SJCRH30 (cell line): ENCODE measurements around the gene ART3. TPM values are rescaled to one million over a fixed set of nuclear protein-coding genes. Genes with fewer than 3 reads are reported as not detected.

Experiments
- DNase-seq, 2 experiments: peaks; one replicate each; pipeline ENCODE4 v3.0.0-alpha.2; 2015 to 2020
- H3K27ac ChIP-seq: fragments of 250-450 bp; sonication (Bioruptor Pico); 2 replicates; pipeline ENCODE4 v1.5.1; 2020; ENCODE audit warnings: mild to moderate bottlenecking, moderate library complexity
- H3K27me3 ChIP-seq: fragments of 250-450 bp; sonication (Bioruptor Pico); 2 replicates; pipeline ENCODE4 v1.5.1; 2020; ENCODE audit warnings: mild to moderate bottlenecking, moderate library complexity
- H3K36me3 ChIP-seq: fragments of 250-450 bp; sonication (Bioruptor Pico); 2 replicates; pipeline ENCODE4 v1.5.1; 2020; ENCODE audit warnings: mild to moderate bottlenecking, moderate library complexity
- H3K4me1 ChIP-seq: fragments of 250-450 bp; sonication (Bioruptor Pico); 2 replicates; pipeline ENCODE4 v1.5.1; 2020; ENCODE audit warnings: mild to moderate bottlenecking, moderate library complexity
- H3K4me3 ChIP-seq: fragments of 250-450 bp; sonication (Bioruptor Pico); 2 replicates; pipeline ENCODE4 v1.5.1; 2020; ENCODE audit warnings: mild to moderate bottlenecking, moderate library complexity
- H3K9me3 ChIP-seq: fragments of 250-450 bp; sonication (Bioruptor Pico); replicated peaks from 2 replicates; pipeline ENCODE4 v1.5.1; 2020; ENCODE audit warnings: mild to moderate bottlenecking, moderate library complexity
- total RNA-seq: library from RNA; depleted of rRNA; stranded (reverse); fragments of >200 nt; shearing (Covaris generic); gene quantifications from 2 replicates; pipeline ENCODE4 v1.2.3, GENCODE V29; 2014; rRNA removed

Gene ART3
- total RNA-seq, 1 experiment from 2014 or later, result 6.0 TPM

DNA sequence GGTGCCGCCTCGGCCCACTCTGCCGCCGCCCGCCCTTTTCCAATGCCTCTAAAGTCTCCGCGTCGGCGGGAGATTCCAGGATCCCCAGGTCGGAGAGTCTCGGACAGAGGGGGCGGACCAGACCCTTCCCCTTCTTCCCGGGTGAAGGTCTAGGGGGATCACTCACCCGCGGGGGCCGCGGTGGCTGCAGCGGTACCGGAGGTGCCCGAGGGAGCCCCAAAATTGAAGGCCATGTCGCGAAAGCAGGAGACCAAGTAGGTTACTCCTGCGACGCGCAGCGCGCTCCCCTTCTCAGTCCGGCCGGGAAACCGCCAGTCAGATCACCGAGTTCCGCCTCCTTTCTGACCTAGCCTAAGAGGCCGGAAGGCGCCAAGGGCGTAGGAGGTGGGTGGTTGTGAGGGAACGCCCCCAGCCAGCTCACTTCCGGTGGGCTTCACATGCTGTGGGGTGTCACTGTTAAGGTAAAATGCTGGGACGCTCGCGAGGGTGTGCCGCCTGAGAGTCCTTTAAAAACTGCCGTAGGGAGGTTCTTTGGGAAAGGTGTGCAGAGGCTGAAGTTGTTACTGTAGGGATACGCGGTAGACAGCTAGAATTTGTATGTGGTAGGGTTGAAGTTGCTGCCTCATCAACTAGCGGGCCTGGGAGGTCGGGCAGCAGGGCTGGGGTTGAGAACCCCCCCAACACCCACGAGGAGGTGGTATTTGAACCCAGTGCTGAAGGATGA, 73.8 kb downstream of the ART3 start, which contains the start of gene NUP54:
TSS of gene NUP54 (minus strand) at position 256 of the 724 bp plus-strand sequence. CDS start at position 233, 23 bp downstream.
- H3K4me1 ChIP-seq, result peaks cover 8% of the 10 kb centered on the region; the same call in 1 of the 2 replicates
- H3K36me3 ChIP-seq, result peaks cover 14% of the 10 kb centered on the region
- H3K27ac ChIP-seq, result peak within 1 kb of the TSS; percentile 95
- peak; percentile 97 to 98 for DNase-seq
- H3K9me3 ChIP-seq, result no peaks in the 10 kb centered on the region
- H3K4me3 ChIP-seq, result peak within 1 kb of the TSS; percentile 94
- H3K27me3 ChIP-seq, result no peaks in the 10 kb centered on the region

DNA sequence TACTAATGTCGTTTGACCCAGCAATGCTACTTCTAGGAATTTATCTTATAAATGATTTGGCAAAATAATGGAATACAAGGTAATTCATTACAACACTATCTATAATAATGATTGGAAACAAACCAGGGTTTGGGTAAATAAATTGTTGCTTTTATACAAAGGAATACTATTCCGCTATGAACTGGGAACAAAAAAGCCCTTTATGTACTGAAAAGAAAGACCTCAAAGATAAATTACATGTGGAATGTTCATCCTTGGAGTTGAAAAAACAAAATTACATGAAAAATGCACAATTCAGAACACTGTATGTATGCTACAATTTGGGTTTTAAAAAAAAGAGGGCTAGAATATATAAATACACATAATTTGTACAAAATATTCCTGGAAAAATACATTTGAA, 78.8 kb downstream of the ART3 start:
- Histone ChIP-seq H3K4me1 (peaks cover 13% of the 10 kb centered on the region), H3K36me3 (0 out of 2 replicates have a peak, but pooled peaks cover 3% of the 10 kb centered on the region), H3K4me3 (no peak overlapping the region), H3K9me3 (0 out of 2 replicates have a peak, but pooled peaks cover 4% of the 10 kb centered on the region), H3K27ac (no peak overlapping the region), H3K27me3 (no peaks in the 10 kb centered on the region)
- DNase-seq, result no peak

- no peak overlapping the region for H3K4me3 ChIP-seq
- peaks cover 11% of the 10 kb centered on the region; the same call in 1 of the 2 replicates for H3K36me3 ChIP-seq
- peak; percentile 41 to 51 for DNase-seq
- H3K27ac ChIP-seq, result no peak overlapping the region
- peaks cover 13% of the 10 kb centered on the region for H3K4me1 ChIP-seq
- 0 out of 2 replicates have a peak, but pooled peaks cover 4% of the 10 kb centered on the region for H3K9me3 ChIP-seq
- no peaks in the 10 kb centered on the region for H3K27me3 ChIP-seq
These were observed 81.5 kb downstream of the ART3 start for GRCh38 chr4:76155979-76156378.

DNA sequence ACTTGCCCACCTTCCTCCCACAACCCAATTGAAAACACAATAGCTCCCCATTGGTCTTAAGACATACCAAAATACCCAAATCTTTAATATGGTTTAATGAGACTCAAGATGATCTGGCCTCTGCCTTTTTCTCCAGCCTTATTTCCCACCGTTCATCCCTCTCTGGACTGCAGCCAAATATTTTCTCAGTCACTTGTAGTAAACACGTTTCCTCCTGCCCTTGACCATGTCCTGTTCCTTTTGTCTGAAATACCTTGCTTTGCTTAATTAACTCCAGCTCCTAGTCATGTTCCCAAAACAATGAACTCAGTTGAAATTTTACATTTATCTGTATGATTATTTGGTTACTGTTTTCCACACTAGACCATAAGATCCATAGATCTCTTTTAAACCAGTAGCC, 82.1 kb downstream of the ART3 start:
- Histone ChIP-seq H3K4me3 (no peak overlapping the region), H3K36me3 (peaks cover 11% of the 10 kb centered on the region; the same call in 1 of the 2 replicates), H3K9me3 (0 out of 2 replicates have a peak, but pooled peaks cover 4% of the 10 kb centered on the region), H3K27me3 (no peaks in the 10 kb centered on the region), H3K27ac (no peak overlapping the region), H3K4me1 (peaks cover 13% of the 10 kb centered on the region)
- DNase-seq, result peak; percentile 16 to 55

DNA sequence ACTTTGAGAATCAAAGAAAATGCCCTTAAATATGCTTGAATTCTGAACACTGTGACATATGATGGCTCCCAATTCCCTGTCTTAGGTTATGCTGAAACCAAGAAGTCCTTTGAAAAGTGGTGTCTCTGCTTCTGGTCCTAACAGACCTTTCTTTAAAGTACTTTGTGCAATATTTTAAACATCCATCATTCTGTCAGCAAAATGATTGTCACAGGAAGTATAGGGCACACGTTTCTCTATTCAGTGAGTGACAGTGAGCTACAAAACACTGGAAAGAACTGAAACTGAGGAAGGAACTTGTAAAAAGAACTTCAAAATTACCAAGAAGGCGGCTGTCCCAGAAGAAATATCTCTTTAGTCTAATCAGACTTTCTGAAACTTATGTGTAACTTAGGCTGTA, 85.8 kb downstream of the ART3 start:
- no peak for DNase-seq
- Histone ChIP-seq H3K4me3 (no peak overlapping the region), H3K27ac (no peak overlapping the region), H3K36me3 (peaks cover 16% of the 10 kb centered on the region; the same call in 1 of the 2 replicates), H3K27me3 (no peaks in the 10 kb centered on the region), H3K9me3 (no peaks in the 10 kb centered on the region), H3K4me1 (peaks cover 13% of the 10 kb centered on the region)

Other genes starting within 250 kb of the ART3 start
- not detected in 2 replicates for gene PPEF2, start 172.3 kb upstream of the ART3 start, total RNA-seq
- 11.3 and 11.8 TPM in 2 replicates for gene NAAA, start 133.7 kb upstream of the ART3 start, total RNA-seq
- 63.3 and 67.7 TPM in 2 replicates for gene SDAD1, start 83.8 kb upstream of the ART3 start, total RNA-seq
- gene CXCL9, start 67.2 kb upstream of the ART3 start, total RNA-seq, result not detected in 2 replicates
- gene CXCL10, start 51.2 kb upstream of the ART3 start, total RNA-seq, result not detected in 2 replicates
- gene CXCL11, start 38.6 kb upstream of the ART3 start, total RNA-seq, result not detected in 2 replicates
- gene NUP54, start 73.7 kb downstream of the ART3 start, total RNA-seq, result 108 and 117 TPM in 2 replicates
- 97.5 and 99.4 TPM in 2 replicates for gene SCARB2, start 139.1 kb downstream of the ART3 start, total RNA-seq
- 0.02 and 0.28 TPM in 2 replicates for gene FAM47E, start 177.0 kb downstream of the ART3 start, total RNA-seq
- gene STBD1, start 232.0 kb downstream of the ART3 start, total RNA-seq, result 2.4 and 2.8 TPM in 2 replicates